Glutamatergic neuron (in vitro differentiated cells): ENCODE results near the gene TTN. TPM values are rescaled to one million over a fixed set of nuclear protein-coding genes. Genes with fewer than 3 reads are reported as not detected.
A peak's percentile ranks its signal among the peaks of the same experiment; 100 is the strongest.

Source experiments
- DNase-seq: peaks from one replicate; pipeline ENCODE4 v3.0.0; 2022
- H3K27ac Mint-ChIP-seq: one replicate; pipeline ENCODE4 v1.8.0; 2020; ENCODE audit warnings: mild to moderate bottlenecking, mixed read lengths, inconsistent platforms; ENCODE audit not compliant: unreplicated experiment
- H3K27me3 Mint-ChIP-seq: one replicate; pipeline ENCODE4 v1.8.0; 2020; ENCODE audit warnings: mild to moderate bottlenecking, moderate library complexity, mixed read lengths, inconsistent platforms; ENCODE audit not compliant: unreplicated experiment
- H3K36me3 Mint-ChIP-seq: one replicate; pipeline ENCODE4 v1.8.0; 2020; ENCODE audit warnings: mild to moderate bottlenecking, mixed read lengths, inconsistent platforms; ENCODE audit not compliant: unreplicated experiment
- H3K4me1 Mint-ChIP-seq: one replicate; pipeline ENCODE4 v1.8.0; 2020; ENCODE audit warnings: mild to moderate bottlenecking, low read depth, mixed read lengths, inconsistent platforms; ENCODE audit not compliant: unreplicated experiment
- H3K4me3 Mint-ChIP-seq: one replicate; pipeline ENCODE4 v1.8.0; 2020; ENCODE audit warnings: mild to moderate bottlenecking, mixed read lengths, inconsistent platforms; ENCODE audit not compliant: unreplicated experiment
- H3K9me3 Mint-ChIP-seq: one replicate; pipeline ENCODE4 v1.8.0; 2020; ENCODE audit warnings: mild to moderate bottlenecking, moderate library complexity, mixed read lengths, inconsistent platforms; ENCODE audit not compliant: unreplicated experiment
- total RNA-seq: library from RNA; stranded (reverse); fragmentation: NEBNext Ultra II Directional; extraction: Animal tissue kit (Norgen Biotek cat#: 25700); gene quantifications from one replicate; pipeline ENCODE4 v1.2.1, GENCODE V29; 2021; ENCODE audit not compliant: unreplicated experiment
- TF ChIP-seq, protein P1 (sequence below): fragments of 200-600 bp; sonication (generic); IDR thresholded peaks from one replicate; pipeline ENCODE4 v1.5.0; 2021; ENCODE audit not compliant: partially characterized antibody, unreplicated experiment

TTN gene
- total RNA-seq, 1 donor from 2014 or later = 0.34 TPM

GRCh38 chr2:178478439-178479274, 328.6 kb downstream of the TTN start, which contains the start of gene FKBP7:
Gene FKBP7, minus strand, starts transcription at chr2:178478600. Its CDS starts 101 bp downstream, at chr2:178478499.
- H3K9me3 Mint-ChIP-seq = peaks cover 5% of the 10 kb centered on the region
- peaks cover 13% of the 10 kb centered on the region for H3K27me3 Mint-ChIP-seq
- H3K4me1 Mint-ChIP-seq = peaks cover 13% of the 10 kb centered on the region
- H3K4me3 Mint-ChIP-seq = peak within 1 kb of the TSS; percentile 95
- peak; percentile 89 for DNase-seq
- no peaks in the 10 kb centered on the region for H3K36me3 Mint-ChIP-seq
- TF ChIP-seq, protein P1, sequence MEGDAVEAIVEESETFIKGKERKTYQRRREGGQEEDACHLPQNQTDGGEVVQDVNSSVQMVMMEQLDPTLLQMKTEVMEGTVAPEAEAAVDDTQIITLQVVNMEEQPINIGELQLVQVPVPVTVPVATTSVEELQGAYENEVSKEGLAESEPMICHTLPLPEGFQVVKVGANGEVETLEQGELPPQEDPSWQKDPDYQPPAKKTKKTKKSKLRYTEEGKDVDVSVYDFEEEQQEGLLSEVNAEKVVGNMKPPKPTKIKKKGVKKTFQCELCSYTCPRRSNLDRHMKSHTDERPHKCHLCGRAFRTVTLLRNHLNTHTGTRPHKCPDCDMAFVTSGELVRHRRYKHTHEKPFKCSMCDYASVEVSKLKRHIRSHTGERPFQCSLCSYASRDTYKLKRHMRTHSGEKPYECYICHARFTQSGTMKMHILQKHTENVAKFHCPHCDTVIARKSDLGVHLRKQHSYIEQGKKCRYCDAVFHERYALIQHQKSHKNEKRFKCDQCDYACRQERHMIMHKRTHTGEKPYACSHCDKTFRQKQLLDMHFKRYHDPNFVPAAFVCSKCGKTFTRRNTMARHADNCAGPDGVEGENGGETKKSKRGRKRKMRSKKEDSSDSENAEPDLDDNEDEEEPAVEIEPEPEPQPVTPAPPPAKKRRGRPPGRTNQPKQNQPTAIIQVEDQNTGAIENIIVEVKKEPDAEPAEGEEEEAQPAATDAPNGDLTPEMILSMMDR = peak; percentile 70
- peak within 1 kb of the TSS; percentile 100 for H3K27ac Mint-ChIP-seq

DNA sequence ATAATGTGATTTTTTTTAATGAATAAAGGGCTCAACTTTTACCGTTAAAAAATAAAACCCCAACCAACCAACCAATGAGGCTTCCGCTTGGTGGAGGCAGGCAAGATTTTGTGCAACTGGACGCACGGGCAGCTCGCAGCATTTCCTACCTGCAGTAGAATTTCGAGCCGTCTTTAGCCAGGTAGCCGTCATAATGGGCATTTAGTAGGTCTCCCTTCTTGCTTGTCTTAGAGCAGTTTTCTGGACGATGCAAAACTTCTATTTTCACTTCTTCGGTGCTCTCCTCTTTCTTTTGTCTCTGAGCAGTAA, 329.1 kb downstream of the TTN start:
- Mint-ChIP-seq H3K4me3 (peak overlapping the region; percentile 95), H3K9me3 (peaks cover 5% of the 10 kb centered on the region), H3K4me1 (peaks cover 15% of the 10 kb centered on the region), H3K27me3 (peaks cover 13% of the 10 kb centered on the region), H3K27ac (peak overlapping the region; percentile 100), H3K36me3 (no peaks in the 10 kb centered on the region)
- TF ChIP-seq, protein P1 = no peak
- DNase-seq = no peak

GRCh38 chr2:178477443-178478129, 329.6 kb downstream of the TTN start:
- H3K4me3 Mint-ChIP-seq = peak overlapping the region; percentile 95
- H3K4me1 Mint-ChIP-seq = peaks cover 14% of the 10 kb centered on the region
- no peaks in the 10 kb centered on the region for H3K36me3 Mint-ChIP-seq
- TF ChIP-seq, protein P1 = no peak
- DNase-seq = no peak
- peak overlapping the region; percentile 100 for H3K27ac Mint-ChIP-seq
- peaks cover 13% of the 10 kb centered on the region for H3K27me3 Mint-ChIP-seq
- peaks cover 5% of the 10 kb centered on the region for H3K9me3 Mint-ChIP-seq

- Mint-ChIP-seq H3K27ac (no peak overlapping the region), H3K36me3 (no peaks in the 10 kb centered on the region), H3K9me3 (peaks cover 5% of the 10 kb centered on the region), H3K4me1 (peaks cover 4% of the 10 kb centered on the region), H3K27me3 (peaks cover 11% of the 10 kb centered on the region), H3K4me3 (peak overlapping the region; percentile 71)
- TF ChIP-seq, protein P1 = no peak
- DNase-seq = no peak
Measured at GRCh38 chr2:178476477-178476876, 330.7 kb downstream of the TTN start.

Other genes starting within 250 kb of the TTN start
- gene CCDC141, start 242.7 kb upstream of the TTN start, total RNA-seq = 0.51 TPM